HG03097 (cell line): ENCODE results near the gene CBR1.

Source experiments
- ATAC-seq: cut with Tn5 transposase; IDR thresholded peaks from one replicate; pipeline ENCODE4 v1.9.1; 2021; ENCODE audit not compliant: unreplicated experiment, low FRiP score

Gene CBR1

GRCh38 chr21:36109868-36110267 lies 40.0 kb downstream of the CBR1 start:
- no peak for ATAC-seq

GRCh38 chr21:36111238-36111637 lies 41.4 kb downstream of the CBR1 start:
- no peak for ATAC-seq

GRCh38 chr21:36113647-36114428 lies 44.0 kb downstream of the CBR1 start:
- no peak for ATAC-seq

GRCh38 chr21:36115138-36115730 lies 45.4 kb downstream of the CBR1 start:
- no peak for ATAC-seq

- ATAC-seq: no peak
These were observed 47.5 kb downstream of the CBR1 start for GRCh38 chr21:36117286-36117741.

GRCh38 chr21:36120304-36120888 lies 50.6 kb downstream of the CBR1 start:
- ATAC-seq: no peak
